ENCODE results near the gene PITPNM2.

- TF ChIP-seq, protein P1, sequence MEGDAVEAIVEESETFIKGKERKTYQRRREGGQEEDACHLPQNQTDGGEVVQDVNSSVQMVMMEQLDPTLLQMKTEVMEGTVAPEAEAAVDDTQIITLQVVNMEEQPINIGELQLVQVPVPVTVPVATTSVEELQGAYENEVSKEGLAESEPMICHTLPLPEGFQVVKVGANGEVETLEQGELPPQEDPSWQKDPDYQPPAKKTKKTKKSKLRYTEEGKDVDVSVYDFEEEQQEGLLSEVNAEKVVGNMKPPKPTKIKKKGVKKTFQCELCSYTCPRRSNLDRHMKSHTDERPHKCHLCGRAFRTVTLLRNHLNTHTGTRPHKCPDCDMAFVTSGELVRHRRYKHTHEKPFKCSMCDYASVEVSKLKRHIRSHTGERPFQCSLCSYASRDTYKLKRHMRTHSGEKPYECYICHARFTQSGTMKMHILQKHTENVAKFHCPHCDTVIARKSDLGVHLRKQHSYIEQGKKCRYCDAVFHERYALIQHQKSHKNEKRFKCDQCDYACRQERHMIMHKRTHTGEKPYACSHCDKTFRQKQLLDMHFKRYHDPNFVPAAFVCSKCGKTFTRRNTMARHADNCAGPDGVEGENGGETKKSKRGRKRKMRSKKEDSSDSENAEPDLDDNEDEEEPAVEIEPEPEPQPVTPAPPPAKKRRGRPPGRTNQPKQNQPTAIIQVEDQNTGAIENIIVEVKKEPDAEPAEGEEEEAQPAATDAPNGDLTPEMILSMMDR (IDR thresholded peaks at IDR 0.05; ENCODE audit: poor library complexity, severe bottlenecking): no peak
- no peak for TF ChIP-seq MXI1 (conservative IDR thresholded peaks at IDR 0.05; ENCODE audit: poor library complexity, severe bottlenecking)
- TF ChIP-seq EP300 (conservative IDR thresholded peaks at IDR 0.05; ENCODE audit: poor library complexity, severe bottlenecking): no peak
- no peak for TF ChIP-seq POLR2AphosphoS5 (IDR thresholded peaks at IDR 0.05)
These were observed 42.8 kb downstream of the PITPNM2 start for GRCh38 chr12:123107926-123108681.
